ENCODE measurements around the gene EPHB2. TPM values are rescaled to one million over a fixed set of nuclear protein-coding genes. Genes with fewer than 3 reads are reported as not detected.

The EPHB2 gene
- total RNA-seq, 1 donor from 2014 or later = 10.7 TPM

Small RNAs within 50 kb of the gene (microRNA-seq; reads per million reads assigned to microRNA genes)
- gene MIR4253 (ENCODE audit: unreplicated experiment) (not detected), gene MIR4684 (ENCODE audit: unreplicated experiment) (not detected)

Other genes starting within 250 kb of the EPHB2 start
- not detected for gene EPHA8, start 147.3 kb upstream of the EPHB2 start, total RNA-seq (ENCODE audit: unreplicated experiment)
- not detected for gene C1QA, start 74.2 kb upstream of the EPHB2 start, total RNA-seq (ENCODE audit: unreplicated experiment)
- not detected for gene C1QC, start 67.2 kb upstream of the EPHB2 start, total RNA-seq (ENCODE audit: unreplicated experiment)
- gene C1QB, start 57.6 kb upstream of the EPHB2 start, total RNA-seq (ENCODE audit: unreplicated experiment) = not detected

All from endothelial cell (in vitro differentiated cells).